Karpas-422 (cell line): ENCODE results near the gene TAF11. TPM values are rescaled to one million over a fixed set of nuclear protein-coding genes. Genes with fewer than 3 reads are reported as not detected.

Experiments used
- DNase-seq: peaks from one replicate; pipeline ENCODE4 v3.0.0-alpha.2; 2015
- H2AFZ ChIP-seq: fragments of 200-600 bp; sonication (generic); 2 replicates; pipeline ENCODE4 v1.6.1; 2014; ENCODE audit warnings: antibody characterized with exemption, low read length, mixed read lengths
- H3K27ac ChIP-seq: fragments of 200-600 bp; sonication (generic); 2 replicates; pipeline ENCODE4 v1.5.1; 2014; ENCODE audit warnings: mild to moderate bottlenecking, low read length, moderate library complexity
- H3K27me3 ChIP-seq: fragments of 200-600 bp; sonication (generic); 2 replicates; pipeline ENCODE4 v1.6.1; 2014; ENCODE audit warnings: low read length, mixed read lengths
- H3K36me3 ChIP-seq: fragments of 200-600 bp; sonication (generic); 2 replicates; pipeline ENCODE4 v1.6.1; 2014; ENCODE audit warnings: low read length, mixed read lengths; ENCODE audit not compliant: insufficient read depth
- H3K4me1 ChIP-seq: fragments of 200-600 bp; sonication (generic); 2 replicates; pipeline ENCODE4 v1.6.1; 2014; ENCODE audit warnings: mild to moderate bottlenecking, low read length, mixed read lengths
- H3K4me2 ChIP-seq: fragments of 200-600 bp; sonication (generic); 2 replicates; pipeline ENCODE4 v1.6.1; 2014; ENCODE audit warnings: low read length, low read depth, mild to moderate bottlenecking; ENCODE audit not compliant: poor library complexity, severe bottlenecking
- H3K4me3 ChIP-seq: fragments of 200-600 bp; sonication (generic); 2 replicates; pipeline ENCODE4 v1.5.1; 2014; ENCODE audit warnings: mild to moderate bottlenecking, antibody characterized with exemption, low read length, mixed read lengths
- H3K79me2 ChIP-seq: fragments of 200-600 bp; sonication (generic); 2 replicates; pipeline ENCODE4 v1.6.1; 2014; ENCODE audit warnings: mild to moderate bottlenecking, low read length, mixed read lengths
- H3K9ac ChIP-seq: fragments of 200-600 bp; sonication (generic); 2 replicates; pipeline ENCODE4 v1.6.0; 2014; ENCODE audit warnings: low read length
- H3K9me2 ChIP-seq: fragments of 200-600 bp; sonication (generic), shearing (Covaris generic); replicated peaks from 2 replicates; pipeline ENCODE4 v1.6.0; 2014; ENCODE audit warnings: mild to moderate bottlenecking, low read length, moderate library complexity; ENCODE audit not compliant: insufficient read depth
- H3K9me3 ChIP-seq: fragments of 300-700, 200-600 bp; sonication (generic); 2 replicates; pipeline ENCODE4 v1.6.1; 2014; ENCODE audit warnings: low read length, mixed read lengths
- H4K20me1 ChIP-seq: fragments of 200-600 bp; sonication (generic); 2 replicates; pipeline ENCODE4 v1.6.1; 2014; ENCODE audit warnings: mild to moderate bottlenecking, antibody characterized with exemption, low read length, low read depth; ENCODE audit not compliant: insufficient read depth
- total RNA-seq: library from RNA; depleted of rRNA; stranded (reverse); fragments of >200 nt; shearing (Covaris generic); gene quantifications from 2 replicates; pipeline ENCODE4 v1.2.3, GENCODE V29; 2014; ENCODE audit warnings: low replicate concordance

The TAF11 gene
- total RNA-seq, 1 experiment from 2014 or later, result 19.1 TPM

DNA sequence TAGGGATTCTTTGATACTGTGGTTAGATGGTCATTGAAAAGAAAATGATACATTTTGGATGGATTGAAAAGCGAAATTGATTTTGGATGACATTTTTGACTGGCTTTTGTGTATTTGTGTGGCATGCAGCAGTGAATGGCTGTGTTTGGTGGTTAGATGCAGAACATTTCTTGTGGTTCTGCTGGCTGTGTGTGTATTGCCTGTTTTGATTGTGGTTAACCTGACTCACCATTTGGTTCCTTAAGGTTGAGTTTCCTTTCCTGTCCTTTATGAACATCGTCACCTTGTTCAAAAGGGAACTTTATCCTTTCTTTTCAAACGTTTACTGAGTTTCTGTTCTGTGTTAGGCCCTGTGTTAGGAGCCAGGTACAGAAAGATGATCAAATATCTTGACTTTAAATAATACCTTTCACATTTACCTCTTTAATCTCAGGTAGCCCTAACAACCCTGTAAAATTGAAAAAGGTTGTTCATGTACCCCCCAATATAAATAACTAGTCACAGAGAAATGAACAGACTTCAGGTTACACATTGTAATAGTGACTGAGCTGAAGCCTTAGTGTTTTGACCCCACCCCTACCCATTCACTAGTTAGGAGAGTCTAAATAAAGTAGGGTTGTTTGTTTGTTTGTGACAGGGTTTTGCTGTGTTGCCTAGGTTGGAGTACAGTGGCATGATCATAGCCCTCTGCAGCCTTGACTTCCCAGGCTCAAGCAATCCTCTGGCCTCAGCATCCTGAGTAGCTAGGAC lies 25.0 kb upstream of the TAF11 start:
- H3K27ac ChIP-seq, result no peak overlapping the region
- no peak overlapping the region for H3K4me3 ChIP-seq
- DNase-seq, result no peak
- H3K4me1 ChIP-seq, result no peaks in the 10 kb centered on the region
- no peaks in the 10 kb centered on the region for H3K9me2 ChIP-seq
- no peak overlapping the region for H3K9ac ChIP-seq
- H2AFZ ChIP-seq, result no peak overlapping the region
- H3K79me2 ChIP-seq, result peaks cover 24% of the 10 kb centered on the region
- peaks cover 45% of the 10 kb centered on the region; the same call in 1 of the 2 replicates for H4K20me1 ChIP-seq
- no peaks in the 10 kb centered on the region for H3K27me3 ChIP-seq
- no peak overlapping the region for H3K4me2 ChIP-seq
- no peaks in the 10 kb centered on the region for H3K9me3 ChIP-seq
- no peaks in the 10 kb centered on the region for H3K36me3 ChIP-seq

DNA sequence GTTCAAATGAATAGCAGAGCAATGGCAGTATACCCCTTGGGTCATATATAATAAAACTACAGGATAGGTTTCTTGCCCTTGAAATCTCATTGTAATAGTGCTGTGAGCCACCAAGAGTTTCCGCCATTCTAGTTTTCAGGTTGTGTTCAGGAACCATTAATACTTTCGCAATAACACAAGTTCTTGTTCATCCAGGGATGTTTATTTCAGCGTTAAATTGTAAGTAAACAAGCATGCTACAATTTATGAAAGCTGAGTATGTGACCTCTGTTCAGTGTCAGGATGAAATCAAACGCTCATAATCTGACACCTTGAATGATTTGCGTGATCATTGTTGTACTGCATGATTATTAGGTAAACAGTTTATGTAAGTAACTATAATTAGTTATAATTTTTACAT lies 24.0 kb upstream of the TAF11 start:
- no peak for DNase-seq
- Histone ChIP-seq H3K79me2 (peaks cover 30% of the 10 kb centered on the region), H3K27ac (no peak overlapping the region), H3K4me2 (no peak overlapping the region), H2AFZ (no peak overlapping the region), H3K4me3 (no peak overlapping the region), H3K9ac (no peak overlapping the region), H3K27me3 (no peaks in the 10 kb centered on the region), H3K9me2 (no peaks in the 10 kb centered on the region), H3K36me3 (no peaks in the 10 kb centered on the region), H3K9me3 (no peaks in the 10 kb centered on the region), H3K4me1 (no peaks in the 10 kb centered on the region), H4K20me1 (peaks cover 52% of the 10 kb centered on the region; the same call in 1 of the 2 replicates)

DNA sequence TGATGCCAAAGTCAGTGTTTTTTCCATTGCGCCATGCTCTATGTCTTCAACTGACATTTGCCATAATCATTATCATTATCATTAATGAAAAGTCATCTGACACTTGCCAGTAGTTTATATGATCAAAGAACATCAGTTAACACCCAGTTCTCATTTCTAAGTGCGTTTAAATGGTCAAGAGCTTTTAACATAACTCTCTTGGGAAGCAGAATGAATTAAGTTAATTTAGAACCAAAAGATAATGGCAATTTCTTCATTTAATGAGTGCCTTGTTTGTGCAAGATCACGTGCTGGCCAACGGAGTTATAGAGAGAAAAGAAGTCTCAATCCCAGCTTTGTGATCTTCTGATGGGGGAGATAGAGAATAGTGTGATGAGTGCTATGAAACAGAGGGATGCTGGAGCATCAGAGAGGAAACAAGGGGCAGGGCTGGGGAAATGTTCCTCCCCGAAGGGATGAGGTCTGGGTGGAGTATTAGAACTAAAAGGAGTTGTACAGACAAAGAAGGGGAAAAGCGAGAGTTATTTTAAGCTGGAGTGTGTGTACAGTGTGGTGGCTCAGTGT lies 21.6 kb upstream of the TAF11 start:
- no peak overlapping the region for H3K4me2 ChIP-seq
- H3K4me1 ChIP-seq, result no peaks in the 10 kb centered on the region
- H3K27me3 ChIP-seq, result no peaks in the 10 kb centered on the region
- peaks cover 59% of the 10 kb centered on the region for H4K20me1 ChIP-seq
- no peaks in the 10 kb centered on the region for H3K9me3 ChIP-seq
- H2AFZ ChIP-seq, result no peak overlapping the region
- no peaks in the 10 kb centered on the region for H3K9me2 ChIP-seq
- no peak overlapping the region for H3K4me3 ChIP-seq
- peaks cover 32% of the 10 kb centered on the region for H3K79me2 ChIP-seq
- DNase-seq, result no peak
- no peak overlapping the region for H3K27ac ChIP-seq
- H3K36me3 ChIP-seq, result no peaks in the 10 kb centered on the region
- no peak overlapping the region for H3K9ac ChIP-seq

DNA sequence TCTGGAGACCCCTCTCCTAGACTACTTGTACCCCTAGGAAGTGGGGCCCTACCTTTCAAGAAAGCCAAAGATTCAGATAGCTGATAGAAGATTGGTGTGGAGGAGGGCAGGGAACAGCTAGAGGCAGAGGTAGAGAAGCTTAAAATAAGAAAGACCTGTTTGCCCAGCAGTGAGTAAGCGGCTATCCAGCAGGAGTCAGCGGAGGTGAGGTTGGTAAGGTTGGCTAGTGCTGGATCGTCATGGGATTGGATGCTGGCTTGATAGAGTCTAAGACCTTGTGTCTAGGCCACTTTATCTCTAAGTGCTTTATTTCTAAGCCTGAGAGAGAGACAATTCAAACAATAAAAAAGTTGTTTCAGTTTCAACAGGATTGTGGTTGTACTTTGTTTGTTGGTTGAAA lies 20.4 kb upstream of the TAF11 start:
- no peak for DNase-seq
- Histone ChIP-seq H3K4me2 (no peak overlapping the region), H3K27ac (no peak overlapping the region), H3K4me3 (no peak overlapping the region), H3K79me2 (peaks cover 30% of the 10 kb centered on the region), H3K9me3 (no peaks in the 10 kb centered on the region), H4K20me1 (peaks cover 57% of the 10 kb centered on the region), H3K4me1 (no peaks in the 10 kb centered on the region), H3K9me2 (no peaks in the 10 kb centered on the region), H3K36me3 (no peaks in the 10 kb centered on the region), H3K27me3 (no peaks in the 10 kb centered on the region), H2AFZ (no peak overlapping the region), H3K9ac (no peak overlapping the region)

DNA sequence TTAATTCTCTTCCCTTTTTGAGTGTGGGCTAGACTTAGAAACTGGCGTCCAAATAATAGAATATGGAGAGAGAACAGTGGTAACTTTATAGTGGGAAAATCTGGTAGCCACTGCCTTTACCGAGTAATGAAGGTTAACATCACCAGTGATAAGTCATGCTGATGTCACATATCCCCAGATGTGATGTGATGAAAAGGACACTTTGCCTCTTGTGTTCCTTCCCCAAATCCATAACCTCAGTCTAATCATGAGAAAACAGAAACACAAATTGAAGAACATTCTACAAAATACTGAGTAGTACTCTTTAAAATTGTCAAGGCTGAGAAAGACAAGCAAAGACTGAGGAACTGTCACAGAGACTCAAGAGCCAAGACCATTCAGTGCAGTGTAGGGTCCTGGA lies 19.0 kb upstream of the TAF11 start:
- H3K79me2 ChIP-seq, result peaks cover 18% of the 10 kb centered on the region; the same call in 1 of the 2 replicates
- DNase-seq, result no peak

DNA sequence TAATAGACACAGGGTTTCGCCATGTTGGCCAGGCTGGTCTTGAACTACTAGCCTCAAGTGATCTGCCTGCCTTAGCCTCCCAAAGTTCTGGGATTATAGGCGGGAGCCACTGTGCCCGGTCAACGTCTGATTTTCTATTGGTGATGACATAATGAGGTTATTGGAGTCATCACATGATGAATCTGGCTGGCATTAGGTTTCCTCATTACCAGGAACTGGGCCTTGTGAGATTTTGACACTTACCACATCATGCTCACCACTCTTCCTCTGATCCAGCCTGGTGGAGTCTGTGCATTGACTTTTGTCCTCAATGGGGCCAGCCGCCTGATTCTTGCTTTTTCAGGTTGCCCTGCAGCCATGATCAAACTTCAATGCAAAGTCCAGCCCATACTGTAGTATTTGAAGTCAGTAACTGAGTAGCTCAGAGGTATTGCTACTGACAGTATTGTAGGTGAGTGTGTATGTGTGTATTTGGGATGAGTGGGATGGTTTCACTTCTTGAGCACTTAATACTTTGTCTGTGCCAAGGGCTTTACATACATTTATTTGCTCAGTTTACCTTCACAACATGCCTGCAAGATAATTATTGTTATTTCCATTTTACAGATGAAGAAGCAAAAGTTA lies 17.3 kb upstream of the TAF11 start:
- DNase-seq, result no peak
- no peak overlapping the region for H3K4me2 ChIP-seq
- H3K79me2 ChIP-seq, result peaks cover 23% of the 10 kb centered on the region
- H3K9ac ChIP-seq, result no peak overlapping the region
- no peaks in the 10 kb centered on the region for H3K27me3 ChIP-seq
- H4K20me1 ChIP-seq, result peaks cover 39% of the 10 kb centered on the region
- no peak overlapping the region for H3K27ac ChIP-seq
- H3K4me3 ChIP-seq, result no peak overlapping the region
- no peaks in the 10 kb centered on the region for H3K4me1 ChIP-seq
- no peaks in the 10 kb centered on the region for H3K9me3 ChIP-seq
- no peaks in the 10 kb centered on the region for H3K36me3 ChIP-seq
- H3K9me2 ChIP-seq, result no peaks in the 10 kb centered on the region
- no peak overlapping the region for H2AFZ ChIP-seq

More for the DNA sequence above, 19.0 kb upstream of the TAF11 start:
- H3K9me3 ChIP-seq, result no peaks in the 10 kb centered on the region
- no peak overlapping the region for H3K27ac ChIP-seq
- no peak overlapping the region for H3K9ac ChIP-seq
- H3K36me3 ChIP-seq, result no peaks in the 10 kb centered on the region
- H3K9me2 ChIP-seq, result no peaks in the 10 kb centered on the region
- no peak overlapping the region for H3K4me3 ChIP-seq
- H3K27me3 ChIP-seq, result no peaks in the 10 kb centered on the region
- H3K4me1 ChIP-seq, result no peaks in the 10 kb centered on the region
- no peak overlapping the region for H2AFZ ChIP-seq
- H3K4me2 ChIP-seq, result no peak overlapping the region
- peaks cover 43% of the 10 kb centered on the region for H4K20me1 ChIP-seq

DNA sequence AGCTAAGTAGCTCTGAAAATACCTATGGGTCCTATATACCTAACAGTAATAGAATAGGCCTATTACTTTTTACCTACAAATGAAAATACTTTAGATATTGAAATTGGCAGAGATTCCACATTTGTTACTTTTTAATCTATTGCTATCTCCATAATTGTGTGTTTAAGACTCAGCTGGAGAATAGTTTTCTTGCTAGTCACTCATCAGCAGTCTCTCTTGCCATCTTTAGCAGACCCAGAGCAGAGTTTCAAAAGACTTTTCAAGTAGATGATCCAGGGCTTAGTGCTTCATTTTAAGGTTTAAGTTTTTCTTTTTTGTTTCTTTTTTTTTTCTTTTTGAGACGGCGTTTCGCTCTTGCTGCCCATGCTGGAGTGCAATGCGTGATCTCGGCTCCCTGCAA lies 14.1 kb upstream of the TAF11 start:
- Histone ChIP-seq H3K9ac (no peak overlapping the region), H4K20me1 (peaks cover 29% of the 10 kb centered on the region)

DNA sequence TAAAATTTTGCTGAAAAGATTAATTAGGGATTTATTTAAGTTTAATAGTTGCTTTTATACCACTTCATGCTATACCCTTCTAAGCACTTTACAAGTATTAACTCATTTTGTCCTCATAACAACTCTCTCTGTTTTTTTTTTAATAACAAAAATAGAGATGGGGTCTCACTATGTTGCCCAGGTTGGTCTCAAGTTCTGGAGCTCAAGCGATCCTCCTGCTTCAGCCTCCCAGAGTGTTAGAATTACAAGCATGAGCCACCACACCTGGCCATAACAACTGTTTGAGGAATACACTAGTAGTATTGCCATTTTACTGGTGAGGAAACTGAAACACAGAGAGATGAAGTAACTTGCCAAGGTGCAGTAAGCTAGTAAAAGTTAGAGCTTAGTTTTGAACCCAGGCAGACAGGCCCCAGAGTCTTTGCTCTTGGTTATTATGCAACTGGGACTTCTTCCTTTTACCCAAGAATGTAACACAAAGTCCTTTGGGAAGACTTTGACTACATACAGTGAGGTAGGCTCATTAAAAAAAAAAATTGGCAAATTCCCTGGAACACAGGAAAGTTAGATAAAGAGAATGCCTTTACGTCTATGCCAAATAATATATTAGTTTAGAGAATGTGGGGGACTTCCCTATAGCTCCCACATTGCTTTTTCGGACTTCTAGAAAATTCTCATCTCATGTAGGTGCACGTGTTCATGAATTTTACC lies 12.6 kb upstream of the TAF11 start:
- Histone ChIP-seq H3K36me3 (no peaks in the 10 kb centered on the region), H3K79me2 (peaks cover 37% of the 10 kb centered on the region), H3K27ac (no peak overlapping the region), H2AFZ (no peak overlapping the region), H4K20me1 (peaks cover 17% of the 10 kb centered on the region), H3K9me3 (no peaks in the 10 kb centered on the region), H3K4me2 (no peak overlapping the region), H3K4me3 (no peak overlapping the region), H3K9ac (no peak overlapping the region), H3K9me2 (no peaks in the 10 kb centered on the region), H3K27me3 (no peaks in the 10 kb centered on the region), H3K4me1 (no peaks in the 10 kb centered on the region)
- DNase-seq, result no peak

More for the DNA sequence above, 14.1 kb upstream of the TAF11 start:
- no peak overlapping the region for H3K4me2 ChIP-seq
- H3K27me3 ChIP-seq, result no peaks in the 10 kb centered on the region
- no peaks in the 10 kb centered on the region for H3K9me3 ChIP-seq
- H3K9me2 ChIP-seq, result no peaks in the 10 kb centered on the region
- H3K27ac ChIP-seq, result no peak overlapping the region
- no peak for DNase-seq
- H3K79me2 ChIP-seq, result peaks cover 35% of the 10 kb centered on the region
- H2AFZ ChIP-seq, result no peak overlapping the region
- no peaks in the 10 kb centered on the region for H3K4me1 ChIP-seq
- no peaks in the 10 kb centered on the region for H3K36me3 ChIP-seq
- H3K4me3 ChIP-seq, result no peak overlapping the region
